IMR-90 (cell line): ENCODE measurements around the gene PPP1R12B. TPM values are rescaled to one million over a fixed set of nuclear protein-coding genes. Genes with fewer than 3 reads are reported as not detected.

Experiments used
- ATAC-seq: fragments of 200-7000 bp; cut with Tn5 transposase; 2 replicates; pipeline ENCODE4 v1.9.1; 2020; ENCODE audit warnings: low read depth, mild to moderate bottlenecking, moderate library complexity
- BruUV-seq: library from RNA; stranded (reverse); fragments of 400-500 nt; replicated peaks from 2 replicates; lab custom pipeline; 2021; lab: Mats Ljungman, UMichigan
- CTCF ChIA-PET: fragments of 300-600 bp; formaldehyde crosslinking; extraction: SDS; loops from one replicate; lab custom pipeline; 2021; ENCODE audit warnings: antibody characterized with exemption; lab: Yijun Ruan, JAX
- POLR2A ChIA-PET: fragments of 300-600 bp; sonication (Branson Sonifier 250); formaldehyde crosslinking; loops from one replicate; lab custom pipeline; 2022; ENCODE audit warnings: antibody characterized with exemption; ENCODE audit not compliant: unreplicated experiment; lab: Charles Lee
- DNase-seq: peaks from one replicate; pipeline ENCODE4 v3.0.0; 2013
- H2AFZ ChIP-seq: replicated peaks from 2 replicates; pipeline ENCODE3; 2013; ENCODE audit warnings: low read length, mild to moderate bottlenecking; ENCODE audit not compliant: poor library complexity
- H2AK5ac ChIP-seq: 2 replicates; pipeline ENCODE4 v1.6.1; 2013; ENCODE audit warnings: low read depth, low read length, inconsistent platforms
- H2AK9ac ChIP-seq: replicated peaks from 2 replicates; pipeline ENCODE3; 2013; ENCODE audit warnings: mild to moderate bottlenecking, low read depth, low read length, moderate library complexity; ENCODE audit not compliant: poor library complexity
- H2BK120ac ChIP-seq: 2 replicates; pipeline ENCODE4 v1.6.1; 2013; ENCODE audit warnings: low read depth, low read length, inconsistent platforms
- H2BK15ac ChIP-seq: 3 replicates; pipeline ENCODE4 v1.6.1; 2013; ENCODE audit warnings: low read depth, low read length, inconsistent platforms
- H2BK20ac ChIP-seq: 2 replicates; pipeline ENCODE4 v1.6.1; 2013; ENCODE audit warnings: low read depth, mild to moderate bottlenecking, inconsistent platforms, low read length, moderate library complexity
- H2BK5ac ChIP-seq: 2 replicates; pipeline ENCODE4 v1.6.1; 2013; ENCODE audit warnings: mild to moderate bottlenecking, low read depth, low read length, inconsistent platforms; ENCODE audit not compliant: poor library complexity, severe bottlenecking
- H3K14ac ChIP-seq: replicated peaks from 2 replicates; pipeline ENCODE4 v1.6.1; 2013; ENCODE audit warnings: low read depth, low read length, inconsistent platforms
- H3K18ac ChIP-seq: 2 replicates; pipeline ENCODE4 v1.6.1; 2013; ENCODE audit warnings: low read depth, low read length, control low read depth
- H3K23ac ChIP-seq: 2 replicates; pipeline ENCODE4 v1.6.1; 2013; ENCODE audit warnings: low read depth, low read length, inconsistent platforms
- H3K27ac ChIP-seq: 2 replicates; pipeline ENCODE4 v1.5.1; 2013; ENCODE audit warnings: mild to moderate bottlenecking, control low read depth, low read length; ENCODE audit not compliant: insufficient read depth
- H3K27me3 ChIP-seq: 2 replicates; pipeline ENCODE4 v1.6.1; 2013; ENCODE audit warnings: low read length; ENCODE audit not compliant: control insufficient read depth, insufficient read depth
- H3K36me3 ChIP-seq: 2 replicates; pipeline ENCODE4 v1.6.1; 2013; ENCODE audit warnings: low read length, mixed read lengths; ENCODE audit not compliant: control insufficient read depth, insufficient read depth
- H3K4ac ChIP-seq: 2 replicates; pipeline ENCODE4 v1.6.1; 2013; ENCODE audit warnings: low read depth, low read length, inconsistent platforms
- H3K4me1 ChIP-seq: 2 replicates; pipeline ENCODE4 v1.6.1; 2013; ENCODE audit warnings: low read length, mixed read lengths; ENCODE audit not compliant: control insufficient read depth, insufficient read depth
- H3K4me2 ChIP-seq: 2 replicates; pipeline ENCODE4 v1.6.1; 2013; ENCODE audit warnings: low read depth, mild to moderate bottlenecking, control low read depth, low read length, moderate library complexity
- H3K4me3 ChIP-seq: 2 replicates; pipeline ENCODE4 v1.5.1; 2013; ENCODE audit warnings: low read depth, mild to moderate bottlenecking, control low read depth, low read length, moderate library complexity; ENCODE audit not compliant: insufficient read depth
- H3K56ac ChIP-seq: 2 replicates; pipeline ENCODE4 v1.6.1; 2013; ENCODE audit warnings: low read length, inconsistent platforms; ENCODE audit not compliant: insufficient read depth; ENCODE audit errors: extremely low read depth
- H3K79me1 ChIP-seq, 2 experiments: 2 replicates each; pipeline ENCODE4 v1.6.1; 2013; ENCODE audit warnings: low read length in 2 of 2, inconsistent platforms in 1 of 2, low read depth in 1 of 2
- H3K9ac ChIP-seq: 2 replicates; pipeline ENCODE4 v1.6.1; 2013; ENCODE audit warnings: low read depth, low read length, control low read depth
- H3K9me1 ChIP-seq: 2 replicates; pipeline ENCODE4 v1.6.1; 2013; ENCODE audit warnings: low read length, inconsistent platforms; ENCODE audit not compliant: insufficient read depth
- H3K9me3 ChIP-seq: 2 replicates; pipeline ENCODE4 v1.6.1; 2013; ENCODE audit warnings: low read length; ENCODE audit not compliant: control insufficient read depth, insufficient read depth
- H4K20me1 ChIP-seq: 2 replicates; pipeline ENCODE4 v1.6.1; 2013; ENCODE audit warnings: low read length, inconsistent platforms; ENCODE audit not compliant: insufficient read depth
- H4K5ac ChIP-seq: 2 replicates; pipeline ENCODE4 v1.6.1; 2013; ENCODE audit warnings: mild to moderate bottlenecking, low read depth, low read length, control low read depth
- H4K8ac ChIP-seq, 2 experiments: 2 replicates each; pipeline ENCODE4 v1.6.1; 2013; ENCODE audit warnings: low read depth in 2 of 2, low read length in 2 of 2, control low read depth in 1 of 2, inconsistent platforms in 1 of 2
- H4K91ac ChIP-seq: 2 replicates; pipeline ENCODE4 v1.6.1; 2013; ENCODE audit warnings: low read depth, low read length, inconsistent platforms; ENCODE audit not compliant: insufficient read depth
- BHLHE40 ChIP-seq: fragments of 150-350 bp; IDR thresholded peaks from 2 replicates; pipeline ENCODE4 v1.6.1; 2016; ENCODE audit warnings: mild to moderate bottlenecking, low read depth, low read length
- CEBPB ChIP-seq: IDR thresholded peaks from 2 replicates; pipeline ENCODE4 v1.6.1; 2012; ENCODE audit warnings: low read depth, low read length, improper control_type of control experiment
- CHD1 ChIP-seq: IDR thresholded peaks from 2 replicates; pipeline ENCODE4 v1.6.1; 2012; ENCODE audit warnings: low read depth, low read length, improper control_type of control experiment
- MAZ ChIP-seq: IDR thresholded peaks from 2 replicates; pipeline ENCODE4 v1.6.1; 2012; ENCODE audit warnings: low read depth, mild to moderate bottlenecking, low read length, improper control_type of control experiment, moderate library complexity, borderline replicate concordance
- MXI1 ChIP-seq: IDR thresholded peaks from 2 replicates; pipeline ENCODE4 v1.6.1; 2012; ENCODE audit warnings: low read depth, mild to moderate bottlenecking, low read length, moderate library complexity, borderline replicate concordance
- NFE2L2 ChIP-seq: fragments of 150-350 bp; IDR thresholded peaks from 2 replicates; pipeline ENCODE4 v1.6.1; 2016; ENCODE audit warnings: low read depth, mild to moderate bottlenecking, low read length
- POLR2A ChIP-seq: IDR thresholded peaks from 2 replicates; pipeline ENCODE4 v1.6.1; 2012; ENCODE audit warnings: mild to moderate bottlenecking, low read depth, low read length
- RAD21 ChIP-seq: IDR thresholded peaks from 2 replicates; pipeline ENCODE4 v1.6.1; 2012; ENCODE audit warnings: low read length, improper control_type of control experiment
- RCOR1 ChIP-seq: IDR thresholded peaks from 2 replicates; pipeline ENCODE4 v1.6.1; 2012; ENCODE audit warnings: mild to moderate bottlenecking, low read length, improper control_type of control experiment; ENCODE audit not compliant: insufficient replicate concordance
- WGBS, 2 experiments: methylation state at CpG; one replicate each; pipeline versions ENCODE4 v1.1.5 to v1.1.7; 2013; ENCODE audit warnings: missing lambda C conversion rate in 2 of 2; ENCODE audit not compliant: insufficient read length in 1 of 2; ENCODE audit errors: extremely low coverage in 2 of 2; 5-methylcytosine and 5-hydroxymethylcytosine counted together
- dilution Hi-C: fragments of 300-500 bp; cut with HindIII; formaldehyde crosslinking; loops from one replicate; pipeline ENCODE4 v1.14.3; 2018; ENCODE audit warnings: low sequenced_read_pairs; ENCODE audit not compliant: unreplicated experiment
- in situ Hi-C: fragments of 300-500 bp; cut with MboI; formaldehyde crosslinking; loops from 3 replicates; pipeline ENCODE4 v1.14.3; 2019; ENCODE audit warnings: low sequenced_read_pairs, inconsistent platforms, mixed read lengths
- intact Hi-C: fragments of 100-400 bp; cut with micrococcal nuclease; formaldehyde crosslinking; loops from 2 replicates; pipeline ENCODE4 v1.10.0; 2022
- polyA plus RNA-seq, 3 experiments: library from polyadenylated mRNA; depleted of rRNA; stranded (reverse); fragments of >200 nt; gene quantifications; 2 replicates each; pipeline ENCODE4 v1.2.3, GENCODE V29; 2012; ENCODE audit warnings: low replicate concordance in 1 of 3
- total RNA-seq: library from RNA; depleted of rRNA; stranded (reverse); fragments of >200 nt; gene quantifications from 2 replicates; pipeline ENCODE4 v1.2.3, GENCODE V29; 2012
- TF ChIP-seq, protein P1 (sequence below): conservative IDR thresholded peaks from 2 replicates; pipeline ENCODE4 v1.5.1; 2012; ENCODE audit warnings: mild to moderate bottlenecking, low read depth, low read length, improper control_type of control experiment
- TF ChIP-seq, protein P2 (sequence below): fragments of 150-350 bp; IDR thresholded peaks from 2 replicates; pipeline ENCODE4 v1.6.1; 2017; ENCODE audit warnings: mild to moderate bottlenecking, antibody characterized with exemption, low read length, low read depth

Gene PPP1R12B
- total and polyA plus RNA-seq, 2 of the 4 experiments (the other 2 are of a cell fraction), result 8.5 to 12.0 TPM

DNA sequence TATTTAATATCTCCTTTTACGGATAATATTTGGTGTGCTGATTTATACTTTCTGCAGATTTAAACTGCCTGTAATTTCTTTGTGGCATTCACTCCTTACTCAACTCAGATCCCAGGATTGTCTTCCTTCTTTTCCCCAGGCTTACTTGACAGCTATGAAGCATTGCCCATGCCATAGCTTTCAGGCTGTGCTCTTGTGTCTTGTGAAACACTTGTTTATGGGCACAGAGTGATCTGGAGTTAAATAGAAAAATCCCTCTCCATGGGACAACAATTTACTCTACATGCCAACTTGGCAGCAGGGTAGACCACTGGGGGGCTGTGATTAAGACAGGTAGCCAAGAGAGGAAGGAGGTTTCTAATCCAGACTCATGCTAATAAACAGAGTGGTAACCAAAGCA, 57.4 kb downstream of the PPP1R12B start:
- H2BK15ac ChIP-seq, result no peak overlapping the region
- H3K23ac ChIP-seq, result no peak overlapping the region
- no peak overlapping the region for H3K4ac ChIP-seq
- H2BK20ac ChIP-seq, result no peak overlapping the region
- no peak overlapping the region for H3K27ac ChIP-seq
- H3K56ac ChIP-seq, result no peak overlapping the region
- dilution Hi-C loops (no loop called here), in situ Hi-C loops (no loop called here), intact Hi-C loops (no loop called here)
- no CpG with 5 or more reads among the region's 1 CpG for WGBS, 2 experiments
- H2BK120ac ChIP-seq, result no peak overlapping the region
- ChIA-PET CTCF (no interaction called here), POLR2A (no interaction called here)
- no peaks in the 10 kb centered on the region for H3K36me3 ChIP-seq
- no peak overlapping the region for H3K4me3 ChIP-seq
- H4K5ac ChIP-seq, result no peak overlapping the region
- H3K9ac ChIP-seq, result no peak overlapping the region
- no peak overlapping the region for H4K91ac ChIP-seq
- DNase-seq (no peak), ATAC-seq (no peak)
- no peak overlapping the region for H3K14ac ChIP-seq
- H2BK5ac ChIP-seq, result no peak overlapping the region
- H3K4me1 ChIP-seq, result peaks cover 5% of the 10 kb centered on the region
- H3K9me1 ChIP-seq, result no peaks in the 10 kb centered on the region
- H2AK5ac ChIP-seq, result no peak overlapping the region
- H3K79me1 ChIP-seq, result peaks cover 0 to 8% of the 10 kb centered on the region in 2 experiments; a peak in 3 of 4 replicates
- H4K8ac ChIP-seq, result no peak overlapping the region
- no peak overlapping the region for H3K4me2 ChIP-seq
- no peak for TF ChIP-seq BHLHE40
- TF ChIP-seq RAD21, result no peak
- TF ChIP-seq CEBPB, result no peak
- TF ChIP-seq, protein P1, sequence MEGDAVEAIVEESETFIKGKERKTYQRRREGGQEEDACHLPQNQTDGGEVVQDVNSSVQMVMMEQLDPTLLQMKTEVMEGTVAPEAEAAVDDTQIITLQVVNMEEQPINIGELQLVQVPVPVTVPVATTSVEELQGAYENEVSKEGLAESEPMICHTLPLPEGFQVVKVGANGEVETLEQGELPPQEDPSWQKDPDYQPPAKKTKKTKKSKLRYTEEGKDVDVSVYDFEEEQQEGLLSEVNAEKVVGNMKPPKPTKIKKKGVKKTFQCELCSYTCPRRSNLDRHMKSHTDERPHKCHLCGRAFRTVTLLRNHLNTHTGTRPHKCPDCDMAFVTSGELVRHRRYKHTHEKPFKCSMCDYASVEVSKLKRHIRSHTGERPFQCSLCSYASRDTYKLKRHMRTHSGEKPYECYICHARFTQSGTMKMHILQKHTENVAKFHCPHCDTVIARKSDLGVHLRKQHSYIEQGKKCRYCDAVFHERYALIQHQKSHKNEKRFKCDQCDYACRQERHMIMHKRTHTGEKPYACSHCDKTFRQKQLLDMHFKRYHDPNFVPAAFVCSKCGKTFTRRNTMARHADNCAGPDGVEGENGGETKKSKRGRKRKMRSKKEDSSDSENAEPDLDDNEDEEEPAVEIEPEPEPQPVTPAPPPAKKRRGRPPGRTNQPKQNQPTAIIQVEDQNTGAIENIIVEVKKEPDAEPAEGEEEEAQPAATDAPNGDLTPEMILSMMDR, result no peak
- no peak for TF ChIP-seq MAZ
- TF ChIP-seq RCOR1, result no peak
- no peak for TF ChIP-seq NFE2L2
- no peak for TF ChIP-seq CHD1
- TF ChIP-seq, protein P2, sequence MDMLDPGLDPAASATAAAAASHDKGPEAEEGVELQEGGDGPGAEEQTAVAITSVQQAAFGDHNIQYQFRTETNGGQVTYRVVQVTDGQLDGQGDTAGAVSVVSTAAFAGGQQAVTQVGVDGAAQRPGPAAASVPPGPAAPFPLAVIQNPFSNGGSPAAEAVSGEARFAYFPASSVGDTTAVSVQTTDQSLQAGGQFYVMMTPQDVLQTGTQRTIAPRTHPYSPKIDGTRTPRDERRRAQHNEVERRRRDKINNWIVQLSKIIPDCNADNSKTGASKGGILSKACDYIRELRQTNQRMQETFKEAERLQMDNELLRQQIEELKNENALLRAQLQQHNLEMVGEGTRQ, result no peak
- no peak for TF ChIP-seq MXI1
- no peak for TF ChIP-seq POLR2A
- H3K9me3 ChIP-seq, result no peaks in the 10 kb centered on the region
- H4K20me1 ChIP-seq, result no peaks in the 10 kb centered on the region
- BruUV-seq, result no TSS peak
- no peak overlapping the region for H2AFZ ChIP-seq
- no peaks in the 10 kb centered on the region for H3K27me3 ChIP-seq
- no peak overlapping the region for H2AK9ac ChIP-seq
- no peak overlapping the region for H3K18ac ChIP-seq
